Measurements from ENCODE around the gene ALDH2. TPM values are rescaled to one million over a fixed set of nuclear protein-coding genes. Genes with fewer than 3 reads are reported as not detected.
"Not testable (repeated sequence)": the region's sequence is repeated elsewhere in the genome, so short reads cannot be mapped to it uniquely, and the experiment has no call there.

ALDH2 gene
- total RNA-seq, 2 donors from 2014 or later = 268 to 331 TPM

DNA sequence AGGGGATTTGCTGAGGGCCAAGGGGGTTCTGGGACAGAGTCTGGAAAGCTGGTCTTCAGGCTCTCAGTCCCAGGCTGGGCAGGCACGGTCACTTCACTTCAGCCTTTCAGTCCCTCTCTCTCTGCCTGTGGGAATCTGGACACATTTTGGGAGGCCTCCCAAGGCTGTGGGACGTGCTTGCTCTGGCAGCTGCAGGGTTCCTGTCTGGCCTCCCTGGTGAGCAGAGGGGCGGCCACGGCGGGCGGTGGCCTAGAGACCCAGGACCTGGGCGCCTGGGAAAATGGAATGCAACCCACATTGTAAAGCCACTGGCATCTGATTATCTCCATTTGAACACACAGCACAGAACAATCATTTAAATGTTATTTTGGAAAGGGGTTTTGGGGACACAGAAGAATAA, 10.1 kb upstream of the ALDH2 start:
- intact Hi-C loops (cut with DNase I) = loop anchor here in 1 of 2 donors (5.0 kb wide), 1 partner anchor 56 kb away; no protein-coding TSS in a partner anchor
- ATAC-seq (no peak), DNase-seq (no peak)

DNA sequence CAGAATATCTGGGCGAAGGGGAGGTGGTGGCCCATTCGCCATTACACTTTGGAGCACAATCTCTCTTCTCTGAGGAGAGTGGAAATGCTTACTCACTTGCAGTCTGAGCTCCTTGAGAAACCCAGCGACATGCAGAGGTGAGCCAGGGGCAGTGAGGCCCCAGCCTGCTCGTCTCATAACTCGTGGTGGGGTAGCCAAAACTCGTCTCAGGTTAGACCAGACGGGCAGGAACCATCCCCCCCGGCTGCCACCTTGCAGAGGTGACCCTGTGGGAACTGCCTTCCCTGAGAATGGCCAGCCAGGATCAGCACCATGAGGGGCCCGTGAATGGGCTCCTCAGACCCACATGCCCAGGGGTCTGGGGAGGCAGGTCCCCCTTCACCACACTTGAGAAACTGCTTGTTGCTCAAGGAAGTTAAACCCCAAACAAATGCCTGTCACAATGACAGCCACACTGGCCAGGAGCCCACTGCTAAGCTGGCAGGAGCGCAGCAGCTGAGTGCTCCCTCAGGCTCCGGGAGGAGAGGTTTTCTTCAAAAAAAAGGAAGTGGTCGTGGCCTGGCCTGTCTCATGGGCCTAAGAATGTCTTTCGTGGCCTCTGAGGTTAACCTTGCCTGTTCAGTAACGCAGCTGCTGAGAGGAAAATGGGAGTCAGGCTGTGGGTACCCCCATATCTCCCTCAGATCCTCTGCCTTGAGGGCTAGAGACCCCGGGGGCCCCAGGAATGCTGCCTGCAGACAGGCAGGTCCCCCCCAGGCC, 9.2 kb upstream of the ALDH2 start:
- DNase-seq (peak; percentile 66), ATAC-seq (peak; percentile 33 to 47)
- intact Hi-C loops (cut with DNase I) = loop anchor here in 1 of 2 donors (5.0 kb wide), 1 partner anchor 55 kb away; no protein-coding TSS in a partner anchor

DNA sequence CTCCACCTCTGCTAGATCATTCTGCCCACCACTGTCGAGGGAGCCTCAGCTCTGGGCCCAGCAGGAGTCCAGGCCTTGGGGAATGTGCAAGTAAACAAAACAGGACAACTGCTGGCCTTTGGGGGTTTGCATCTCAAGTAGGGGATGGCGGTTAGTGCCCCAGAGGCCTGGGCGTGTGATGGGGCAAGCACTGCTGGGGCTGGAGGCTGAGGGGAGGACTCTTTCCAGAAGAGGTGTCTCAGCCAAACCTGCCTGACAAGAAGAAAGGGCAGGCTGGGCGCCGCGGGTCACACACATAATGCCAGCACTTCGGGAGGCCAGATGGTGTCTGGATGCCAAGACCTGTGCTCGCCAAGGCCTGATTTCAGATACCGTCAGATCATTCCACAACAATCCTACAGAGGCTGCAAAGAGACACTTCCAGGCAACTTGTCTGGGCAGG, 8.6 kb upstream of the ALDH2 start:
- DNase-seq (peak; percentile 64), ATAC-seq (peak; percentile 51 to 55)
- intact Hi-C loops (cut with DNase I) = loop anchor here in 1 of 2 donors (5.0 kb wide), 1 partner anchor 54 kb away; no protein-coding TSS in a partner anchor

DNA sequence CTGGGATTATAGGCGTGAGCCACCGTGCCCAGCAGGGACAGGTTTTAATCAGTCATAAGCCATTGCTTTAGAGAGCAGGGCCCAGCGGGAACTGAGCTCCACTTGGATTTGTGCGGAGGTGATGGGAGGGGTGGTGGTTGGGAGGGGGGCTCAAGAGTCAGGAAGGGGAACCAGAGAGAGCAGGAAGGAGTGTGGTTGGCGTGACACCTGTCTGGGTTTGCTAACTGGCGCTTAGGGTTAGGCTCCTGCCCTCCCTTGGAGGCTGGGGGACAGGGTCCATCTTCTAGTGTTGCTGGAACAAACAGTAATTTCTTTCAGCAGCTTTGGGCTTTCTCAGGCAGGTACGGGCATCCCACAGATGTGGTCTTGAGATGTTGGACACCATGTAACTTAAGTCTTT, 7.5 kb upstream of the ALDH2 start:
- no peak for ATAC-seq
- no peak for DNase-seq
- intact Hi-C loops (cut with DNase I) = loop anchor here in 1 of 2 donors (5.0 kb wide), 1 partner anchor 53 kb away; no protein-coding TSS in a partner anchor

DNA sequence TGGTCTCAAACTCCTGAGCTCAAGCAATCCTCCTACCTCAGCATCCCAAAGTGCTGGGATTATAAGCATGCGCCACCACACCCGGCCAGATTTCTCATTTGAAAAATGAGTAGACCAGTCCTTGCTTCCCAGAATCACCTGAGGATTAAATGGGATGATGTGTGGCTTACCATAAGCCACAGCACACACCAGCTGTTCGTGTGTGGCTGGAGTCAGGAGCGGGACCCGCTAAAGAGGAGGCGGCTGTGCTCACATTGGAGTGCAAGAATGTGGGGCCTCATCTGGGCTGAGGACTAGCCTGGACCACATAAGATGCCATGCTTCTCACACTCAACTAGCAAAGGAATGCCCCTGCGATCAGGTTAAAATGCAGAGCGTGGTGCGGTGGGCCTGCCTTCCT, 6.7 kb upstream of the ALDH2 start:
- intact Hi-C loops (cut with DNase I) = loop anchor here in 1 of 2 donors (5.0 kb wide), 1 partner anchor 52 kb away; no protein-coding TSS in a partner anchor
- DNase-seq (no peak), ATAC-seq (no peak)

DNA sequence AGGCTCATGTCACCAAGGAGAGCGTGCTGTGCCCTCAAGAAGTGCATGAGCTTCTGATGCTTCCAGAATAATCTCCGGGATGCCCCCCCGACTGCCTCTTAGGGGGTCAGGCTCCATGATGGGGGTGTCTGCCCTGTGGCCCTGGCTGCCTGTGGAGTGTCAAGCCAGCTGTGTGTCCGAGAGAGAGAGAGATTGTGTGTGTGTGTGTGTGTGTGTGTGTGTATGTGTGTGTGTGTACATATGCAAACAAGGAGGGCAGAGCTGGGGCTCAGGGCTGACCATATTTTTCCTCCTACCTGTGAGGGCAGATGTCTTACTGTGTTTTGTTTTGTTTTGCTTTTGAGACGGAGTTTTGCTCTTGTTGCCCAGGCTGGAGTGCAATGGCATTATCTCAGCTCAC, 5.6 kb upstream of the ALDH2 start:
- DNase-seq (no peak), ATAC-seq (no peak)
- intact Hi-C loops (cut with DNase I) = no loop called here

DNA sequence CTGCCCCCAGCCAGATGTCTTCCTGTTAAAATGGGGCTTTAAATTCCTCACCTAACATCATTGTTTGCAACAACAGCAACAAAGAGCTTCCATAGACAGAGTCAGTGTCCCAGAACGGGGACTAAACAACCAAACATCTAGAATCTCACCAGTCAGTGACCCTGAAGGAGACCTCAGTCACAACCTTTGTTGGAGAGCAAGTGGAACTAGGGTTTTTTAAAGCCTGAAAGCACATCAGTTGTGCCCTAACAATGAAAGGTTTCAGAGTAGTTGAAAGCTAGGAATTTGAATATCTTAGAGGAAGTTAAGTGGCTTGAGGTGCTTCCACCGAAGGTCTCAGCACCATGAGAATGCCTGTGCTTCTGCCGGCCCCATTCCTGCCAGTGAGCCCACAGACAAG, 5.0 kb upstream of the ALDH2 start:
- DNase-seq (no peak), ATAC-seq (no peak)
- intact Hi-C loops (cut with DNase I) = no loop called here

DNA sequence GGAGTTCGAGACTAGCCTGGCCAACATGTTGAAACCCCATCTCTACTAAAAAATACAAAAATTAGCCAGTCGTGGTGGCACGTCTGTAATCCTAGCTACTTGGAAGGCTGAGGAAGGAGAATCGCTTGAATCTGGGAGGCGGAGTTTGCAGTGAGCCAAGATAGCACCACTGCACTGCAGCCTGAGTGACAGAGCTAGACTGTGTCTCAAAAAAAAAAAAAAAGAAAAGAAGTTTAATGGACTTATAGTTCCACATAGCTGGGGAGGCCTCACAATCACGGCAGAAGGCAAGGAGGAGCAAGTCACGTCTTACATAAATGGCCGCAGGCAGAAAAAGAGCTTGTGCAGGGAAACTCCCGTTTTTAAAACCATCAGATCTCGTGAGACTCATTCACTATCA, 3.2 kb upstream of the ALDH2 start:
- intact Hi-C loops (cut with DNase I); DNase-seq; ATAC-seq: not testable (repeated sequence)

DNA sequence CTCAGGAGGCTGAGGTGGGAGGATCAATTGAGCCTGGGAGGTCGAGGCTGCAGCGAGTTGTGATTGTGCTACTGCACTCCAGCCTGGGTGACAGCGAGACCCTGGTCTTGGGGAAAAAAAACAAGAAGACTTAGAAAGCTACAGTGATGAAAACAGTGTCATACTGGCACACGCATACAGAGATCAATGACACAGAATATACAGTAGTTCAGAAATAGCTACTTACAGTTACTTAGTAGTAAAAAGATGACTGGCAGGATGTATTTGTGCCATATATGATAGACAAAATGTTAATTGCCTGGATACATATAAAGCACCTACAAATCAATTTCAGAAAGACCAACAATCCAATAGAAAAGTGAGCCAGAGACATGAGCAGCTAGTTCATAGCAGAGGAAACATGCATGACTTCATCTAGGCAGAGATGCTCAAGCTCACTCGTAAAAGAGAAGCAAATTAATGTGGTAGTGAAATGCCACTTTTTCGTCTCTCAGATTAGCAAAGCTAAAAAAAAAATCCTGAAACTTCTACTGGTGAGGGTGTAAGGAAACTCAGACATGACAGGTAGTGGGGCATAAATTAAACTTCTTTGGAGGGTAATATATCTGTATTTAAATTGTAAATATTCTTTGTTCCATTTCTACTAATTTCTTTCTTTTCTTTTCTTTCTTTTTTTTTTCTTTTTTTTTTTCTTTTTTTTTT, 2.5 kb upstream of the ALDH2 start:
- no peak for DNase-seq

DNA sequence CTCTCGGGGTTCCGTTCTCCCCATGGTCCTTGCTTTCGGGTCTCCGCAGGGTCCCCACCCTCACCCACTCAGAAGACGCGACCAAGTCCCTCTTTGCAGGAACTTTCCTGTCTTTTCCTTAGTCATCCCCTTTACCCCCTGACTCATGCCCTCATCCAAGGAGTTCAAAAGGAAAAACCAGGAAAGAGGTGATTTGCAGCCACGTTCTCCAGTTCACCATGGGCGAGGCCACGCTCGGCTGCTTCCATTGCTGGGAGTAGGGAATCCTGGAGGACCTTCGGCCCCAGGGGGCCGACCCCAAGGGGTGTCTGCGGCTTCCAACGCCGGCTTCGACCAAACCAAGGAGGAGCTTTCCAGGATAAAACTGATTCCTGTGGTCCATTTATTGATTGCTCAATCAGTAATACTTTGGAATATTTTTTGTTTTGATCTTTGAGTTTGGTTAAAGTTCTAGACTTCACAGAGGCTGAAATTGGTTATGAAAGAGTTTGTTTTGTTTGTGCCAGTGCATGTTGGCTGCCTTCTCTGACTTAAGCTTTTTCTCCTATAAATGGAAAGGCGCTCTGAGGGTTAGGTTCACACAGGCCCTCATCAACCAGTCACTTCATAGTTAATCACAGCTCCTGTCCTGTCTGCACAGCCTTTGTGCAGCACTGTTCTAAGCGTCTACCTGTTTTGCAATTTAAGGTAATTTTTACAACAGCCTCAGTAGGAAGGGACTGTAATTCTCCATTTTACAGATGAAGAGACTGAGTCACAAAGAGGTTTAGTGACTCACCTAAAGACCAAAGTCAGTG, 827 bp downstream of the ALDH2 start:
- ATAC-seq (peak; percentile 25 to 44), DNase-seq (peak; percentile 45)
- intact Hi-C loops (cut with DNase I) = no loop called here

More for the DNA sequence above, 2.5 kb upstream of the ALDH2 start:
- ATAC-seq = no peak
- intact Hi-C loops (cut with DNase I) = no loop called here

DNA sequence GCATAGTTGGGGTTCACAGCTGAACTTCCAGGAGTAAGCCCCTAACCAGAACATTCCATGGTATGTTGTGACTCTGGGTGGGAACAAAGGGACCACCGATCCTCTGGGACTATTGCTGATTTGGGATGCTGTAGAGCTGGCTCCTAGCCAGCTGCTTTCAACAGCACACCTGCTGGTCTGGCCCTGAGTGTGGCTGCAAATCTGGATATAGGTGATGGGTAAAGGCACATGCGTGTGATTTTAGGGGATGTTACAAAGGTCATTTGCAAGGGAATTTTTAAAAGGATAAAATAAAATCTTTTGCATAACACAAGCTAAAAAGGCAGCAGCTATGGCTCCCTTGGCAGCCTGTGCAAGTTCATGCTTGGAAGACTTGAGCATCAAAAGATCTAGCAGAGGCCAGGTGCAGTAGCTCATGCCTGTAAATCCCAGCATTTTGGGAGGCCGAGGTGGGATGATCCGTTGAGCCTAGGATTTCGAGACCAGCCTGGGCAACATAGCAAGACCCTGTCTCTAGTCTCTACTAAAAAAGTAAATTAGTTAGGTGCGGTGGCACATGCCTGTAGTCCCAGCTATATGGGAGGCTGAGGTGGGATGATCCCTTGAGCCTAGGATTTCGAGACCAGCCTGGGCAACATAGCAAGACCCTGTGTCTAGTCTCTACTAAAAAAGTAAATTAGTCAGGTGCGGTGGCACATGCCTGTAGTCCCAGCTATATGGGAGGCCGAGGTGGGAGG, 1.6 kb downstream of the ALDH2 start:
- DNase-seq (no peak), ATAC-seq (no peak)
- intact Hi-C loops (cut with DNase I) = no loop called here

DNA sequence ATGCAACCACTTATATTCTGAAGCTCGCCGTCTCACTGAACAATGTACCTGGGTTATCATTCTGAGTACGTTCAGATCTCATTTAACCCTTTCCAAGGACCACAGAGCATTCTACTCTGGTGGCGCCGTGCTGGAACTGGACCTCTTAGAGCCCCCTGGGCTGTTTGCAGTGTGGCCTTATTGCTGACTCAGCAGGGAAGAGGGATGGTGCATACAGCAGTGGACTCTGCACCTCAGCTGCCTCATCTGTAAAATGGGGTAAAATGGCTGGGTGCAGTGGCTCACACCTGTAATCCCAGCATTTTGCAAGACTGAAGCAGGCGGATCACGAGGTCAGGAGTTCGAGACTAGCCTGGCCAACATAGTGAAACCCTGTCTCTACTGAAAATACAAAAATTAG, 2.9 kb downstream of the ALDH2 start:
- DNase-seq (no peak), ATAC-seq (no peak)
- intact Hi-C loops (cut with DNase I) = no loop called here

DNA sequence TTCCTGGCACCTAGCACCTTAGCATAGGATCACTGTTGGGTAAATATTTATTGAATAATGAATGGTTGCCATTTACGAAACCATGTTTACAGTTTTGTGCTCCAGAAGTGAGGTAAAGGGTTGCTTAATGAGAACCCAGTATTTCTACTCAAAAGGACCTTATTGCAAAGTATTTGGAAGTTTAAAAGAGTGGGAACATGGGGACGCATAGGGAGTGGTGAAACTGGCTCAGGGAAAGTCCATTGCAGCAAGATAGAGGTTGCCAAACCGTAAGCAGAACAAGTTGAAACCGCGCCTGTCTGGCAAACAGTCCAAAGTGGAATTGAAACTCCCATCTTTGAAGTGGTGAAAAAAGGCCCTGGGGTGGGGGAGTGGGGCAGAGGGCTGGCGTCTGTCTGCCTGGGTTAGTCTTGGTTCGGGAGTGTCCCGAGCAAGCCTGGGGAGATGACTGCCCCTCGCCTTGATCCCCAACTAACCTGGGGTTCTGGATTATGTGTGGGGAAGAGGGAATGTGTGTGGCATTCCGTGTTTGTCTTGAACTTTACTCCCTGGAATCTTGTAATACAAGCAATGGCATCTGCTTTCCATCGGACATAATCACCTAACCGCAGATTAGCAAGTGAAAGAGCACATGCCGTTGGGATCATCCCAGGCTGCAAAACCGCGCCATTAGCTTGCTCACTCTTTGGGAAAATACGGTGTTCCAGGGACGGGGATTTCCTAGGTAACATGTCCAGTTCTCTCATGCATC, 7.2 kb downstream of the ALDH2 start:
- intact Hi-C loops (cut with DNase I) = no loop called here
- ATAC-seq (peak; percentile 59 to 68), DNase-seq (peak; percentile 82)

DNA sequence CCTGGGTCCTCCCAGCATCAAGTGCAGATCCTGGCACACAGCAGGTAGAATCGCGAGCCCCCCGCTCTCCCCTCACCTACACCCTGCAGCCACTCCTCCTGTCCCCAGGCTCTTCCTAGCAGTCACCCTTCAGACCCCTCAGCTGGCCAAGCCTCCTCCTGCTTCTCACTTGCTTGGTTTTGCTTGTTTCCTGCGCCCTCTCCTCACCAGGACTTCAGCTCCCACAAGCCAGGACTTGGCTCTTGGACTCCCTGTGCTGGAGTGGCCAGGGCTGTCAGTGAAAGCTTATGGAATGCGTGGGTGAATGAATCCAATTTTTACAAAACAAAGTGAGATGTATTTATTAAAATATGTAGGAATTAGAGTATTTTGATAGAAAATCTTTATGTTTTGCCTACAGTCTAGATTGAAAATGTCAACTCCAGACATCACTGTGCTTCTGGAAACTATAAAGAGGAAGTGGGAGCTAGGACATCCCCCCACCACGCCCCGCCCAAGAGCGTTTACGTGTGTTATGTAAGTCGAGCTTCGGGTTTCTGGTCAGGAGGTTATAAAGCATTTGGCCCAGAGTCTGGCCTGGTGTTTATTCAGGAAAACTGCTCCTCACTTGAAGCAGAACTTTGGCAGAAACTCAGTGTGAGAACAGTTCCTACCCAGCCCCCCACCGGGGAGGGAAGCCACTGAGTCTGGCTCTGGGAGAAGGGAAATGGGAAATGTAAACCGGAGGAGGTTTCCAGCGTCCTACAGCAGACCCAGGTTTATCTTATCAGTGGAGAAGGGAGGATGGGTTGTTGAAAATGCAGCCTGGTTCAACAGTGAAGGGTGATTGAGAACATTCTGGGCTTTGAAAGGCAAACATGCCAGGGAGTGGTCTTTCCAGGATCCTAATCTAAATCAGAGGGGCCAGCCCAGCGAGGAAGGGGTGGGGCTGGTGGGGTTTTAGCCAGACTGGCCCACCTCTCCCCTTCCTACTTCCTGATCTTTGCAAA, 8.8 kb downstream of the ALDH2 start:
- intact Hi-C loops (cut with DNase I) = no loop called here
- DNase-seq (peak; percentile 87), ATAC-seq (peak; percentile 82 to 86)

DNA sequence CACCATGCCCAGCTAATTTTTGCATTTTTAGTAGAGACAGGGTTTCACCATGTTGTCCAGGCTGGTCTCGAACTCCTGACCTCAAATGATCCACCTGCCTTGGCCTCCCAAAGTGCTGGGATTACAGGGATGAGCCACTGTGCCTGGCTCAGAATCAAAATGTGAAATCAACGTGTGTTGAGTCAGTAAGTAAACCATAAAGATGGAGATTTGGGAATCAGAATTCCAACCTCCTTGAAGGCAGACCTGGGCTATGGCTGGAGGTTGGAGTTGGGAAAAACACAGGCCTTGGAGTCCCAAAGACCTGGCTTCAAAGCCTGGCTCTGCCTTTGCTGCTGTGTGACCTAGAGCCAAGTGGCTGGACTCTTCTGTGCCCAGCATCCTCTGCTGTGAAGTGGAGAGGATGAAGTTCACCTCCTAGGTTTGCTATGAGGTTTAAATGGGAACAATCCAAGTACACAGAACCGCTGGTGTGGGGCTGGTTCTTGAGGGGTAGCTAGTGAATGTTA, 10.2 kb downstream of the ALDH2 start:
- DNase-seq (no peak), ATAC-seq (no peak)
- intact Hi-C loops (cut with DNase I) = no loop called here

DNA sequence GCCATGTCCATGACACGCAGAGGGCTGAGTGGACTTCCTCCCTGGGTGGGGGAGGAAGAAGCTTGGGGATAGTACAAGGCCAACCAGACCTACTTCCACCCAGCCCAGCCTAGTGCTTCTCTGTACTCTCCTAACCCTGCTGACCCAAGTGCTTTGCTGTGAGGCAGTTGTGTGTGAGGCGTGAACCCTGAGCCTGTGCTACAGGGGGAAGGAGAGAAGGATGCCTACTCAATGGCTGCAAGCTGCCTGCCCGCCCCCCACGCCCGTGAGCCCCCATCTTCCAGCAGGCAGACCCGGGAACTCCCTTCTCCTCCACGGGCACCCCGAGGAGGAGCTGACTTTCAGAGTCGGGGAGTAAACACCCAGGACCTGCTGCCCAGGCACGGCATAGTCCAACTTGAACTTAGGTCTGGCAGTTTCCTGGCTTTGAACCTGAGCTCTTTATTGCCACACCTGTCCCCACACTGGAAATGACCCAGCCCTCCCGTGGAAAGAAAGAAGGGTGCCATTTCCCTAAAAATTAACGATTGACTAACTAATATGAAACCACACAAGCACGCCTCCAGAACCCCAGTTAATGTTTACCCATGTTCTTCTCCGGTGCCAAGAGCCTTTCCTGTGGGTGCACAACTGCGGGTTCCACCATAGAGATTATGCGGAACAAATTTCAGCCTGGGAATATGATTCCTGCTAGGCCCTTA, 10.8 kb downstream of the ALDH2 start:
- intact Hi-C loops (cut with DNase I) = no loop called here
- DNase-seq (no peak), ATAC-seq (peak in 1 of 2 donors; percentile 41)
